ENCODE results near the gene OR4D9.

Gene OR4D9

DNA sequence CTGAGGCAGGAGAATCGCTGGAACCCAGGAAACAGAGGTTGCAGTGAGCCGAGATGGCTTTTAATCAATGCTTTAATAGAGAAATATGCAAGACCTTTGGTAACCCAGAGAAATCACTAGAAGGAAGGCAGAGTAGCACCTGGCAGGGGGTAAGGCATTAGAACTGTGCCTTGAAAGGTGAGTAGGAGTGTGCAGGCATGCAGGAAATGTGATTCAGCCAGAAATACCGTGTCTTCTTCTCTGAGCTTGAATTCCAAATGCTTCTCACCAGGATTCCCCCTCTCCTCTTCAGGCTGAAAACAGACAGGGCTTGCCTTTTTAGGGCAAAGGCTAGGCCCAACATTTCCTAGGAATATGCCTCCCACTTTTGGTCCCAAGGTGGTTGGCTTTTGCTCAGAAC is 51.0 kb downstream of the OR4D9 start:
- H3K4me3 ChIP-seq (ENCODE audit: low read depth, low read length), result no peak overlapping the region
- no peak for DNase-seq (ENCODE audit: low read depth)
- TF ChIP-seq, protein P1, sequence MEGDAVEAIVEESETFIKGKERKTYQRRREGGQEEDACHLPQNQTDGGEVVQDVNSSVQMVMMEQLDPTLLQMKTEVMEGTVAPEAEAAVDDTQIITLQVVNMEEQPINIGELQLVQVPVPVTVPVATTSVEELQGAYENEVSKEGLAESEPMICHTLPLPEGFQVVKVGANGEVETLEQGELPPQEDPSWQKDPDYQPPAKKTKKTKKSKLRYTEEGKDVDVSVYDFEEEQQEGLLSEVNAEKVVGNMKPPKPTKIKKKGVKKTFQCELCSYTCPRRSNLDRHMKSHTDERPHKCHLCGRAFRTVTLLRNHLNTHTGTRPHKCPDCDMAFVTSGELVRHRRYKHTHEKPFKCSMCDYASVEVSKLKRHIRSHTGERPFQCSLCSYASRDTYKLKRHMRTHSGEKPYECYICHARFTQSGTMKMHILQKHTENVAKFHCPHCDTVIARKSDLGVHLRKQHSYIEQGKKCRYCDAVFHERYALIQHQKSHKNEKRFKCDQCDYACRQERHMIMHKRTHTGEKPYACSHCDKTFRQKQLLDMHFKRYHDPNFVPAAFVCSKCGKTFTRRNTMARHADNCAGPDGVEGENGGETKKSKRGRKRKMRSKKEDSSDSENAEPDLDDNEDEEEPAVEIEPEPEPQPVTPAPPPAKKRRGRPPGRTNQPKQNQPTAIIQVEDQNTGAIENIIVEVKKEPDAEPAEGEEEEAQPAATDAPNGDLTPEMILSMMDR (IDR thresholded peaks at IDR 0.05; ENCODE audit: low read depth, low read length, missing control alignments), result no peak
